ENCODE results near the gene EIF4G1. TPM values are rescaled to one million over a fixed set of nuclear protein-coding genes. Genes with fewer than 3 reads are reported as not detected.

The EIF4G1 gene
- total and polyA plus RNA-seq, 10 of the 15 experiments (the other 5 are each of a cell fraction or from before 2014, with no cell fraction given), result 5.7 to 462 (median 237) TPM

- FAIRE-seq, result no peak
- H3K36me3 ChIP-seq (ENCODE audit: control insufficient read depth in 2 of 2, insufficient read depth in 2 of 2, low read length in 1 of 2), result peaks cover 60 to 77% of the 10 kb centered on the region in 2 experiments
- no peak overlapping the region for H3K27ac ChIP-seq (ENCODE audit: control insufficient read depth, insufficient read depth)
- no peak overlapping the region for H3K4me3 ChIP-seq
- no peaks in the 10 kb centered on the region for H3K27me3 ChIP-seq (replicated peaks in 1 of 2; ENCODE audit: control insufficient read depth in 2 of 2, insufficient read depth in 2 of 2, low read length in 1 of 2)
- in situ Hi-C loops (cut with MboI) (no loop called here), intact Hi-C loops (cut with micrococcal nuclease; ENCODE audit: unreplicated experiment) (no loop called here)
- TF ChIP-seq ZBED1 (IDR thresholded peaks at IDR 0.05; ENCODE audit: borderline replicate concordance) (0 out of 2 replicates have a peak, but pooled peaks have one; percentile 19), SIN3A (IDR thresholded peaks at IDR 0.05; ENCODE audit: low read depth, low read length) (no peak), STAT3 (IDR thresholded peaks at IDR 0.05; ENCODE audit: low read depth, low read length) (no peak), POLR2AphosphoS5 (IDR thresholded peaks at IDR 0.05; ENCODE audit: low read length) (0 out of 2 replicates have a peak, but pooled peaks have one; percentile 18)
- no peak for ATAC-seq
- no peaks in the 10 kb centered on the region for H3K9me3 ChIP-seq (replicated peaks; ENCODE audit: control insufficient read depth, insufficient read depth, low read length)
- BruUV-seq (replicated peaks), result no TSS peak
- no peaks in the 10 kb centered on the region; the same call in none of the 2 replicates for H4K20me1 ChIP-seq (ENCODE audit: control insufficient read depth, insufficient read depth)
- whole genome bisulfite sequencing (ENCODE audit: insufficient coverage, insufficient replicate concordance, low lambda C conversion rate, missing lambda C conversion rate), result 98% methylated on average over 5 of the region's 6 CpGs
- no peaks in the 10 kb centered on the region for H3K4me1 ChIP-seq (ENCODE audit: control insufficient read depth, insufficient read depth, low read length)
- H2AFZ ChIP-seq (ENCODE audit: control insufficient read depth, low read depth, low read length), result no peak overlapping the region
- DNase-seq (ENCODE audit: low read depth, low spot score), result no peak
- ChIA-PET CTCF (interaction anchor here (1.8 kb wide), 1 partner anchor 28 kb away, joined by 6 read pairs; no protein-coding TSS in a partner anchor), POLR2A (interaction anchor here (0.7 kb wide), 1 partner anchor 139 kb away, joined by 3 read pairs; no protein-coding TSS in a partner anchor), SMC1A (ENCODE audit: uncharacterized antibody, unreplicated experiment) (interaction anchor here (1.9 kb wide), 1 partner anchor 9 kb away, joined by 4 read pairs; no protein-coding TSS in a partner anchor), RAD21 (ENCODE audit: unreplicated experiment) (no interaction called here)
- H3K9ac ChIP-seq (ENCODE audit: control insufficient read depth, insufficient read depth, low read length), result no peak overlapping the region
- no peaks in the 10 kb centered on the region; the same call in 1 of the 2 replicates for H3K79me2 ChIP-seq (ENCODE audit: control insufficient read depth, insufficient read depth, low read length)
- H3K4me2 ChIP-seq (ENCODE audit: control insufficient read depth, insufficient read depth), result no peak overlapping the region
These were observed 11.4 kb downstream of the EIF4G1 start for GRCh38 chr3:184325715-184326369.

DNA sequence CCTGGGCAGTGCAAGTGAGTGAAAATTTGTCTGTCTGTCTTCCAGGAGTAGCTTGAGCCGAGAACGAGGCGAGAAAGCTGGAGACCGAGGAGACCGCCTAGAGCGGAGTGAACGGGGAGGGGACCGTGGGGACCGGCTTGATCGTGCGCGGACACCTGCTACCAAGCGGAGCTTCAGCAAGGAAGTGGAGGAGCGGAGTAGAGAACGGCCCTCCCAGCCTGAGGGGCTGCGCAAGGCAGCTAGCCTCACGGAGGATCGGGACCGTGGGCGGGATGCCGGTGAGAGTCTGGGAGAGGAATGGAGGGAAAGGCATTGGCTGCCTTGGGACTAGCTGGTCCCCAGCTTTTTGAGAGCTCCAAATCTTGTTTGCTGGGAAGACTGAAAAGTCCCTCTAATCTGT lies 12.8 kb downstream of the EIF4G1 start:
- no peak overlapping the region for H2AFZ ChIP-seq (ENCODE audit: control insufficient read depth, low read depth, low read length)
- no peak overlapping the region for H3K9ac ChIP-seq (ENCODE audit: control insufficient read depth, insufficient read depth, low read length)
- TF ChIP-seq NR2F1 (conservative IDR thresholded peaks at IDR 0.05) (no peak), ZBED1 (IDR thresholded peaks at IDR 0.05; ENCODE audit: borderline replicate concordance) (no peak), ZNF207 (IDR thresholded peaks at IDR 0.05; ENCODE audit: borderline replicate concordance) (no peak), POLR2AphosphoS5 (IDR thresholded peaks at IDR 0.05; ENCODE audit: low read length) (no peak), PML (IDR thresholded peaks at IDR 0.05; ENCODE audit: low read length) (no peak), E4F1 (IDR thresholded peaks at IDR 0.05; ENCODE audit: borderline replicate concordance, partially characterized antibody) (no peak), TAF1 (IDR thresholded peaks at IDR 0.05; ENCODE audit: borderline replicate concordance, low read depth, low read length) (no peak), RB1 (IDR thresholded peaks at IDR 0.05; ENCODE audit: borderline replicate concordance) (no peak), RAD51 (IDR thresholded peaks at IDR 0.05) (no peak)
- H3K79me2 ChIP-seq (ENCODE audit: control insufficient read depth, insufficient read depth, low read length), result no peaks in the 10 kb centered on the region; the same call in 1 of the 2 replicates
- no peak overlapping the region for H3K4me3 ChIP-seq
- H3K27me3 ChIP-seq (replicated peaks in 1 of 2; ENCODE audit: control insufficient read depth in 2 of 2, insufficient read depth in 2 of 2, low read length in 1 of 2), result no peaks in the 10 kb centered on the region
- no peak for ATAC-seq
- H3K4me1 ChIP-seq (ENCODE audit: control insufficient read depth, insufficient read depth, low read length), result no peaks in the 10 kb centered on the region
- FAIRE-seq, result no peak
- ChIA-PET SMC1A (ENCODE audit: uncharacterized antibody, unreplicated experiment) (interaction anchor here (1.9 kb wide), 1 partner anchor 11 kb away, joined by 4 read pairs; no protein-coding TSS in a partner anchor), POLR2A (no interaction called here), CTCF (interaction anchor here (0.7 to 1.8 kb wide), 2 partner anchors 27 to 431 kb away, joined by 3 to 6 read pairs; no protein-coding TSS in a partner anchor), RAD21 (ENCODE audit: unreplicated experiment) (no interaction called here)
- in situ Hi-C loops (cut with MboI) (no loop called here), intact Hi-C loops (cut with micrococcal nuclease; ENCODE audit: unreplicated experiment) (no loop called here)
- no peaks in the 10 kb centered on the region; the same call in none of the 2 replicates for H4K20me1 ChIP-seq (ENCODE audit: control insufficient read depth, insufficient read depth)
- H3K9me3 ChIP-seq (replicated peaks; ENCODE audit: control insufficient read depth, insufficient read depth, low read length), result no peaks in the 10 kb centered on the region
- H3K27ac ChIP-seq (ENCODE audit: control insufficient read depth, insufficient read depth), result no peak overlapping the region
- BruUV-seq (replicated peaks), result TSS peak; percentile 2
- no peak for DNase-seq (ENCODE audit: low read depth, low spot score)
- no peak overlapping the region for H3K4me2 ChIP-seq (ENCODE audit: control insufficient read depth, insufficient read depth)
- H3K36me3 ChIP-seq (ENCODE audit: control insufficient read depth in 2 of 2, insufficient read depth in 2 of 2, low read length in 1 of 2), result peaks cover 60 to 78% of the 10 kb centered on the region in 2 experiments
- WGBS (ENCODE audit: insufficient coverage, insufficient replicate concordance, low lambda C conversion rate, missing lambda C conversion rate), result 97% methylated on average over 21 of the region's 21 CpGs
